Gastrocnemius medialis (tissue), 4 donors: Measurements from ENCODE around the gene ZNF765. TPM values are rescaled to one million over a fixed set of nuclear protein-coding genes. Genes with fewer than 3 reads are reported as not detected.

Experiments
- total RNA-seq, 4 donors: library from RNA; depleted of rRNA; stranded (reverse); fragments of >200 nt; gene quantifications; one replicate each; pipeline versions ENCODE4 v1.1.0 to v1.2.3, GENCODE V29; 2016

ZNF765 gene
- total RNA-seq, 4 donors from 2014 or later, result 3.8 to 9.8 (median 5.3) TPM

Other genes starting within 250 kb of the ZNF765 start
- gene ZNF347, start 236.1 kb upstream of the ZNF765 start, total RNA-seq, result 1 to 10 TPM; 3.0 to 5.1 (median 4.5) TPM
- under 1 TPM in 2 of 4 donors, not detected in 2; 0.13 to 0.27 TPM for gene ZNF665, start 201.8 kb upstream of the ZNF765 start, total RNA-seq
- 1 to 10 TPM; 1.7 to 7.2 (median 4.8) TPM for gene ZNF677, start 140.3 kb upstream of the ZNF765 start, total RNA-seq
- not detected for gene VN1R2, start 136.9 kb upstream of the ZNF765 start, total RNA-seq
- gene VN1R4, start 127.4 kb upstream of the ZNF765 start, total RNA-seq, result not detected
- gene ZNF845, start 61.4 kb upstream of the ZNF765 start, total RNA-seq, result 1 to 10 TPM in 3 of 4 donors, under 1 TPM in 1; 1.00 to 2.3 (median 1.4) TPM
- gene ZNF525, start 29.4 kb upstream of the ZNF765 start, total RNA-seq, result under 1 TPM; 0.26 to 0.92 (median 0.30) TPM
- gene ZNF761, start 36.8 kb downstream of the ZNF765 start, total RNA-seq, result 1 to 10 TPM; 3.7 to 7.0 (median 4.1) TPM
- gene ZNF813, start 72.6 kb downstream of the ZNF765 start, total RNA-seq, result 1 to 10 TPM in 1 of 4 donors, under 1 TPM in 3; 0.29 to 1.1 (median 0.57) TPM
- 10 to 100 TPM in 1 of 4 donors, 1 to 10 TPM in 3; 4.8 to 12.6 (median 7.0) TPM for gene ZNF331, start 143.0 kb downstream of the ZNF765 start, total RNA-seq
- gene DPRX, start 236.8 kb downstream of the ZNF765 start, total RNA-seq, result 1 to 10 TPM in 1 of 4 donors, not detected in 3; 3.0 TPM